ENCODE data around the gene CHN1. TPM values are rescaled to one million over a fixed set of nuclear protein-coding genes. Genes with fewer than 3 reads are reported as not detected.

CHN1 gene
- total RNA-seq, 2 donors from 2014 or later = 2.2 to 2.8 TPM

DNA sequence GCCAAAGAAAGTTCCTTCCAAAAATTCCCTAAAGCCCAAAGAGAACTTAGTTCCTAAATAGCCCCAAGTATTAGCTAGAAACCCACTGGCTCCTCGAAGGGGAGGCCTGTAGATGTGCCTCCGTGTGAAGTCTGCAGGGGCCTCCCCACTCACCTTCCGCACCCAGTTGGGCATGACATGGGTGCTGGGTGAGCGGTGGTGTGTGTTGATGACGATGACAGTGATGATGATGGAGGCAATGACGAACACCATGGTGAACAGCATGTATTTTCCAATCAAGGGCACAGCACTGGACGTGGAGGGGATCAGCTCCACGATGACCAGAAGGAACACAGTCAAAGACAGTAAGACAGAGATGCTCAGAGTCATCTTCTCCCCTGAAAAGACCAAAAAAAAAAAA is 255.4 kb downstream of the CHN1 start:
- no peak for DNase-seq
- no peaks in the 10 kb centered on the region for H3K4me1 ChIP-seq
- no peaks in the 10 kb centered on the region for H3K27me3 ChIP-seq
- no peaks in the 10 kb centered on the region for H3K9me3 ChIP-seq
- H3K36me3 ChIP-seq = no peaks in the 10 kb centered on the region
- H3K4me3 ChIP-seq = no peak overlapping the region
- intact Hi-C loops (cut with DNase I) = no loop called here
- no peak overlapping the region for H3K27ac ChIP-seq
- H3K9ac ChIP-seq (ENCODE audit: low read depth in 2 of 2, low read length in 2 of 2) = no peak overlapping the region
- TF ChIP-seq, protein P1, sequence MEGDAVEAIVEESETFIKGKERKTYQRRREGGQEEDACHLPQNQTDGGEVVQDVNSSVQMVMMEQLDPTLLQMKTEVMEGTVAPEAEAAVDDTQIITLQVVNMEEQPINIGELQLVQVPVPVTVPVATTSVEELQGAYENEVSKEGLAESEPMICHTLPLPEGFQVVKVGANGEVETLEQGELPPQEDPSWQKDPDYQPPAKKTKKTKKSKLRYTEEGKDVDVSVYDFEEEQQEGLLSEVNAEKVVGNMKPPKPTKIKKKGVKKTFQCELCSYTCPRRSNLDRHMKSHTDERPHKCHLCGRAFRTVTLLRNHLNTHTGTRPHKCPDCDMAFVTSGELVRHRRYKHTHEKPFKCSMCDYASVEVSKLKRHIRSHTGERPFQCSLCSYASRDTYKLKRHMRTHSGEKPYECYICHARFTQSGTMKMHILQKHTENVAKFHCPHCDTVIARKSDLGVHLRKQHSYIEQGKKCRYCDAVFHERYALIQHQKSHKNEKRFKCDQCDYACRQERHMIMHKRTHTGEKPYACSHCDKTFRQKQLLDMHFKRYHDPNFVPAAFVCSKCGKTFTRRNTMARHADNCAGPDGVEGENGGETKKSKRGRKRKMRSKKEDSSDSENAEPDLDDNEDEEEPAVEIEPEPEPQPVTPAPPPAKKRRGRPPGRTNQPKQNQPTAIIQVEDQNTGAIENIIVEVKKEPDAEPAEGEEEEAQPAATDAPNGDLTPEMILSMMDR (IDR thresholded peaks at IDR 0.05) = no peak

DNA sequence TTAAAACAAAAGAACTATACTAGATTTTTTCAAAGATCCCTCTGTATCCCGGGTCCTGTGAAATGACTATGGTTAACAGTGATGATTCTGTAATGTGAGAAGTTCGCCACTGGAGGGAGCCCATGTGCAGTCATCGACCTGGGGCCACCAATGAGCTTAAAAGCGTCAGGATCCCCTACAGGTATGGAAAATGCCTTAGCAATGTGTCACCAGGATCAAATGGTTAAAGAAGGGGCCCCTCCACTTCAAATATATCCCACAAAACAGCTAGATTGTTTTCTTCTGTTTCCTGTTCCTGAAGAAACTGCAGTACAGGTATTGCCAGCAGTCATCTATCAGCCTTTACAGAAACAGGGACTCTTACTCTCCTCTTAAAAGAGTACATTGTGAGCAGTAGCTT is 256.2 kb downstream of the CHN1 start:
- Histone ChIP-seq H3K27ac (no peak overlapping the region), H3K9ac (ENCODE audit: low read depth in 2 of 2, low read length in 2 of 2) (no peak overlapping the region), H3K4me1 (no peaks in the 10 kb centered on the region), H3K9me3 (no peaks in the 10 kb centered on the region), H3K36me3 (no peaks in the 10 kb centered on the region), H3K4me3 (no peak overlapping the region), H3K27me3 (no peaks in the 10 kb centered on the region)
- intact Hi-C loops (cut with DNase I) = no loop called here
- TF ChIP-seq, protein P1 (IDR thresholded peaks at IDR 0.05) = peak; percentile 76
- DNase-seq = peak; percentile 69

Other genes starting within 250 kb of the CHN1 start
- gene CHRNA1, start 240.9 kb downstream of the CHN1 start, total RNA-seq = 1 to 10 TPM; 1.1 to 2.7 TPM
- 10 to 100 TPM; 32.4 to 46.4 TPM for gene ATF2, start 162.8 kb upstream of the CHN1 start, total RNA-seq
- gene ATP5MC3, start 176.3 kb upstream of the CHN1 start, total RNA-seq = 100 to 1,000 TPM; 610 to 690 TPM

Measured in colonic mucosa (tissue), 4 donors.